GM19397 (cell line): ENCODE results near the gene P4HTM.

Source experiments
- ATAC-seq: cut with Tn5 transposase; IDR thresholded peaks from one replicate; pipeline ENCODE4 v1.9.1; 2021; ENCODE audit warnings: mild to moderate bottlenecking, moderate library complexity; ENCODE audit not compliant: unreplicated experiment

P4HTM gene

DNA sequence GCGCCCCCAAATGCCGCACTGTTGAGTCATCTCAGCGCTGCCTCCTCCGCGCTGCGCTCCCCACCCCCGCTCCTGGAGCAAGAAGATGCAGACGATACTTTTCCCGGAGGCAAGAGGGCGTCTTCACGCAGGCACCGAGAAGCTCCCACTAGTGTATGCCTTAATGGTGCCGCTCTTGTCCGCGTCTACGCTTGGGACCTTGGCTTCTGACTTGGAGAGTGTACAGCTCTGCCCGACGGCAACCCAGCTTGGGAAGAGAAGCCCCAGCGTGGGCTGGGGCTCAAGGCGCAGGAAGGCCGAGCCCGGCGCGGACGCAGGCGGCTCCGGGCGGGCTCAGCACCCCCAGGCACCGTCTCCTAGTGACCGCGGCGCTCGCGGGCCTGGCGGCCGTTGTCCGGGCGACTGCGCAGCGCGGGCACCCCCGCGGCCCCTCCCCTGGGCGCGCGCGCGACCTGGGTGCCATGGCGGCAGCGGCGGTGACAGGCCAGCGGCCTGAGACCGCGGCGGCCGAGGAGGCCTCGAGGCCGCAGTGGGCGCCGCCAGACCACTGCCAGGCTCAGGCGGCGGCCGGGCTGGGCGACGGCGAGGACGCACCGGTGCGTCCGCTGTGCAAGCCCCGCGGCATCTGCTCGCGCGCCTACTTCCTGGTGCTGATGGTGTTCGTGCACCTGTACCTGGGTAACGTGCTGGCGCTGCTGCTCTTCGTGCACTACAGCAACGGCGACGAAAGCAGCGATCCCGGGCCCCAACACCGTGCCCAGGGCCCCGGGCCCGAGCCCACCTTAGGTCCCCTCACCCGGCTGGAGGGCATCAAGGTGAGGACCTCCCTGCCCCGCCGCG, at the start of gene P4HTM:
Gene P4HTM (plus strand): TSS at position 446 of the 840 bp plus-strand sequence. CDS start 16 bp downstream, at position 462.
- ATAC-seq: peak; percentile 62

DNA sequence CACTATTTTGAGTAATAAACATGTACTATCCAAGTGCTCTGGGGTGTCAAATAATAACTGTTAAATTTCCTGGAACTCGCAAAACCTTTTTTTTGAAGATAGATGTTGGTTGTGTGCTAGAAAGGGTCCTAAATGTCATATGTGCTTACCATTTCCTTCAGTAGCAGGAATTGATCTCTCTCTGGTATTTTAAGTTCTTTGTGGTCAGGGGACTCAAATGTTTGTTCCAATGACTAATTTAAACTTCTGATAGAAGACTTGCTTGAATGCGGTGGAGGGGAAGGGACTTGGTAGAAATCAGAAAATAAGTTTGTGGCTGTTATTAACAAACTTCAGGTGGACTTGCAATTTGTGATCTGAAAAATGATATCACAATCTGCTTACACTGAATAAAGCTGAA, 44.6 kb upstream of the P4HTM start:
- no peak for ATAC-seq

- no peak for ATAC-seq
These were observed 44.0 kb upstream of the P4HTM start for GRCh38 chr3:48945891-48946549.

- ATAC-seq: no peak
These were observed 40.7 kb upstream of the P4HTM start for GRCh38 chr3:48949376-48949717.

DNA sequence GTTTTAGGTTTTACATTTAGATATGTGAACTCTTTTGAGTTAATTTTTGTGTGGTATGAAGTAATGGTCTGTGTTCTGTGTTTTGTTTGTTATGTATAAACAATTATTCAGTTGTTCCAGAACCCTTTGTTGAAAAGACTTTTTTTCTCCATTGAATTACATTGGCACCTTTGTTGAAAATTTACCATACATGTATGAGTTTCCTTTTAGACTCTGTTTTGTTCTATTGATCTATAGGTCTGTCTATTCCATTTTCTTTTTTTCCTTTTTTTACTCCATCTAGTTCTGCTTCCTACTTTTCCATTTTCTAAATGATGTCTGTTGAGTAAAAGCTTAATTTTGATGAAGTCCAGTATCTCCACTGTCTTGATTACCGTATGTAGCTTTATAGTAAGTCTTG, 40.0 kb upstream of the P4HTM start:
- ATAC-seq: no peak

DNA sequence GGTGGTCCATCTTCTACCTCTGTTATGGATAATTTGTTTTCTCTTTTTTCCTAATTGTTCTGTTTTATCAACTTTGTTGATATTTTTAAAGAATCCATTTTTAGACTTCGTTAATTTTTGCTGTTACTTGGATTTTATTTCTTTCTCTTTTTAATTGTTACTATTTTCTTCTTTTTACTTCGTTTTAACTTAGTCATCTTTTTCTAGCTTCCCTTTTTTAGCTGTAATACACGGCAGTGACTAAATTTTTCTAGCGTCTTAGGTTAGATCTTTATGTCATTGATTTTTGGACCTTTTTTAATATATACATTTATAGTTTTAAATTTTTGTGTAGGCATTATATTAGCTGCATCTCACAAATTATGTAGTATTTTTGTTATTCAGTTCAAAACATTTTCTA, 38.3 kb upstream of the P4HTM start:
- no peak for ATAC-seq

DNA sequence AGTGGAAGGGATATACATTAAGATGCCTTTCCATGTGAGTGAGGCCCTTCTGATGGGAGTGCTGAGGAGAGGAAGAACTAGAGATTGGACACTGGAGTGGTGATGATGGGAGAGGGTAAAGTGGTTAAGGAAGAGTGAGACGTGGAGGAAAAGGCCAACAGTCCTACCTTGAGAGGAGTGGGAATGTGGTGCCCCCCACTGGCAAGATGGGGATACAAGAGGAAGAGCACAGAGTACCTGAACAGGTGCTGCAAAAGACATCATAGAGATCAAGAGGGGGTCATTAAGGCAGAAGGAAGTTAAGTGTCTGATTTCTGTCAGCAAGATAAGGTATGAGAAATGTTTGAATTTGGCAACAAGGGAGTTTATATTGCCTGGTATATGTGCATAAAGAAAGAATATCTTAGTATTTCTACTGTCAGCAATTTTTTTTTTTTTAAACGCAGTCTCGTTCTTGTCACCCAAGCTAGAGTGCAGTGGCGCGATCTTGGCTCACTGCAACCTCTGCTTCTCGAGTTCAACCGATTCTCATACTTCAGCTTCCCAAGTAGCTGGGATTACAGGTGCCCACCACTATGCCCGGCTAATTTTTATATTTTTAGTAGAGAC, 37.4 kb upstream of the P4HTM start:
- ATAC-seq: no peak

- no peak for ATAC-seq
These were observed 32.9 kb upstream of the P4HTM start for GRCh38 chr3:48957006-48957705.

GRCh38 chr3:48960841-48961413, 29.1 kb upstream of the P4HTM start:
- ATAC-seq: no peak

GRCh38 chr3:48962340-48962739, 27.7 kb upstream of the P4HTM start:
- no peak for ATAC-seq

DNA sequence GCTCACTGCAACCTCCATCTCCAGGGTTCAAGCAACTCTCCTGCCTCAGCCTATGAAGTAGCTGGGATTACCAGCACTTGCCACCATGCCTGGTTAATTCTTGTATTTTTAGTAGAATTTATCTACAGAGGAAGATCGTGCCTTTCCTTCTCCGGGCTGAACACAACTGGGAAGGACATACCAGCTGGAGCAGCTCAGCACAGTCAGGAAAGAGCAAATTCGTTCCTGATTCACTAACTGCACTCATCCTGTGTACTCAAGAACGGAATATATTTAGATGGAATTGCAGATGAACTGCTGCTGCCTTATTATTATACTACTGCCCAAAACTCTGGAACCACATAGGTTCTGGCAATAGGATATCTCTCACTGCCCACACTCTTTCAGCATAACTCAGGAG, 27.1 kb upstream of the P4HTM start:
- no peak for ATAC-seq

DNA sequence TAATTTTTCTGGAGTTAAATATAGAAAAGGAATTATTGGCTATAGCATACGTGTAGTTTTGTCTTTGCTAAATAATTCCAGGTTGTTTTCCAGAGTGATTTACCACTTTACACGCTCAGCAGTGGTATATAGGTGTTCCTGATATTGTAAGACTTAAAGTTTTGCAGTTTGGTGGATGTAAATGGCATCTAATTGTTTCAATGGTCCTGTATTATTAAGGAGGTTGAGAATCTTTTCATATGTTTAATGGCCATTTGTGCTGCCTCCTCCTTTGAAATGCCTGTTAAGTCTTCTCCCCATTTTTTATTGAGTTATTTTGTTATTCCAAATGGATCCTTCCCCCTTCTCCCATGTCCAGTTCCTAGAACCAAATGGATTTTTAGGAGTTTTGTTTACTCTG, 26.4 kb upstream of the P4HTM start:
- no peak for ATAC-seq

- no peak for ATAC-seq
These were observed 23.7 kb upstream of the P4HTM start for GRCh38 chr3:48966367-48966766.

DNA sequence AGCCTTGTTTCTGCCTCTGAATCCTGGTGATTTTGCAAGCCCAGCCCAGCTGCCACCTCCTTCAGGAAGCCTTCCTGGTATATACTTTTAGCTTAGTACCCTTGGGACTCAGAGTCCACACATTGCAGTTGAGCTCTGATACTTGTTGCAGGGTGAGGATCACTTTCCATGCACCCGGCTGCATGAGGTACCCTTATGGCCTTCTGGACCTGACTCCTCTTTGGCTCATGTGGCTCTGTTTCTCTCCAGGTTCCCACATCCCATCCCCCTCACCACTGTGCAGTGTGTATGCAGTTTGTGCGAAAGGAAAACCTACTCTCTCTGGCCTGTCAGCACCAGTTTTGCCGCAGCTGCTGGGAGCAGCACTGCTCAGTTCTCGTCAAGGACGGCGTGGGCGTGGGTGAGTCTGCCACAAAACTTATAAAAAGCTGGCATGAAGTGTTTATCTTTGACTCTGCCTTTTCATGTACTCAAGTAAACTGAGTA, 23.1 kb upstream of the P4HTM start:
- ATAC-seq: no peak

GRCh38 chr3:48970586-48970985, 19.5 kb upstream of the P4HTM start:
- ATAC-seq: no peak

- ATAC-seq: no peak
These were observed 15.8 kb upstream of the P4HTM start for GRCh38 chr3:48974076-48974864.

DNA sequence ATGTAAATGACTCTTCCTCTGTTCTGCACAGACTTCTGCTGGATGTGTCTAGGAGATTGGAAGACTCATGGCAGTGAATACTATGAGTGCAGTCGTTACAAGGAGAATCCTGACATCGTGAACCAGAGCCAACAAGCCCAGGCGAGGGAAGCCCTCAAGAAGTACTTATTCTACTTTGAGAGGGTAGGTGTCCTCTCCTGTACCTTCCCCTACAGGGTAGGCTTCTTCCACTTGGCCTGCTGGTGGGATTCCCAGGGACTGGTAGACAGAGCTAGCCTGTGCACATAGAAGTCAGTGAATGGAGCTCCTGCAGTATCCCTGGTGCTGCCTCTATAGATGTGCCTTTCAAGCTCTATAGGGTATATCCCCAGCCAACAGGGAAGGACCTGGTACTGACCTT, 10.6 kb upstream of the P4HTM start:
- ATAC-seq: no peak

DNA sequence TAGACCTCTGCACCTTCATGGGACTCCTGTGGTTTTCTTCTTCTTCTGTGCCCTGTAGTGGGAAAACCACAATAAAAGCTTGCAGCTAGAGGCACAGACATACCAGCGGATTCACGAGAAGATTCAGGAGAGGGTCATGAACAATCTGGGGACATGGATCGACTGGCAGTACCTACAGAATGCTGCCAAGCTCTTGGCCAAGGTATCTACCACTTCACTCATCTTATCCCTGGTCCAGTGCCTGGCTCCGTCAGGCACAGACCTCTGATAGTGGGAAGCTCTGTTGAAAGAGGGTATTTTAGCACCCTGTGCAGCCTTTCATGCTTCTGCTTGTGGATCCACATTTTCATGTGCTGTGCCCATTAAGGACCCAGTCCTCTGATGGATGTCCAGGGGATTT, 9.7 kb upstream of the P4HTM start:
- no peak for ATAC-seq

DNA sequence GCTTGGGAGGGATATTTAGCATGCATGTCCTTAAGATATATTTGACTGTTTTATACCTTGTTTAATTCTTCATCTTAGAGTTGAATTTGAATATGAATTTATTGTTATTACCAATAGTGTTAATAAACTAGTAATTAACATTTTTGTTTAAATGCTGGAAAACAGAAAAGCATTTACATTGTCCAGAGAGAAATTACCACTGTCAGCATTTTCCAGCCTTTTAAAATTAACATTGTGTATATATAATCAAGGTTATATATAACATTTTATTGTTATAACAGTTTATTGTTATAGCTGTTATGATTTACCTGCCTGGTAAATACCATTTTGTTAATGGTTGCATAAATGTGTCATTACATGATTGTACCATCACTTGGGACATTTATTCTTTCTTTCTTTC, 8.0 kb upstream of the P4HTM start:
- ATAC-seq: no peak

GRCh38 chr3:48982686-48983085, 7.4 kb upstream of the P4HTM start:
- ATAC-seq: no peak
